ENCODE measurements around the gene N4BP3.
"Not testable (repeated sequence)": the region's sequence is repeated elsewhere in the genome, so short reads cannot be mapped to it uniquely, and the experiment has no call there.

Gene N4BP3

GRCh38 chr5:178125253-178125906 is 12.0 kb downstream of the N4BP3 start:
- Histone ChIP-seq H3K27ac (ENCODE audit: low read depth, low read length) (no peak overlapping the region), H3K27me3 (ENCODE audit: control insufficient read depth in 1 of 2, insufficient read depth in 2 of 2, low read length in 2 of 2) (peaks cover 0 to 5% of the 10 kb centered on the region in 2 donors)

DNA sequence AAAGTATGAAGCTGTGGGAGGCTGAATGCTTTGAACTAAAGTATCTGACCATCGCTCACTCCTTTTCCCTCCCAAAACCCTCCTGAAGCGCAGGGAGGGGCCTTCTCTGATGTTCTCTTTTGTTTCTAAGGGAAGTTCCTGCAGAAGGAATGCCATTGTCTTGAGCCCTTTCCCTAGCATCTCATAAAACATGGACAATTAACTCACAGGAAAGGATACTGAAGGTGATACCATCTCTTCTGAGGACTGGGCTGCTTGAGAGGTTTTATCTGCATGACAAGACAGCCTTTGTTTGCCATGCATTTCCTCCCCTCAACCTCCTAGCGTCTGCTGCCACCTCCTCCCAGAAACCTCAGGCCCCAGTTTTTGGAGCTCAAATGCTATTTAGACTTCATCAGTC is 13.2 kb downstream of the N4BP3 start:
- no peaks in the 10 kb centered on the region for H3K9me3 ChIP-seq (ENCODE audit: low read length)
- H3K27me3 ChIP-seq (ENCODE audit: control insufficient read depth in 1 of 2, insufficient read depth in 2 of 2, low read length in 2 of 2) = no peaks in the 10 kb centered on the region
- H3K27ac ChIP-seq (ENCODE audit: low read depth, low read length) = no peak overlapping the region
- no peaks in the 10 kb centered on the region for H3K36me3 ChIP-seq (ENCODE audit: insufficient read depth, low read length)
- H3K4me1 ChIP-seq (ENCODE audit: insufficient read depth, low read length) = peaks cover 21% of the 10 kb centered on the region
- no peak overlapping the region for H3K9ac ChIP-seq (ENCODE audit: low read length)
- no peak overlapping the region for H3K4me3 ChIP-seq (ENCODE audit: low read depth in 1 of 2, low read length in 2 of 2)

More at GRCh38 chr5:178125253-178125906, 12.0 kb downstream of the N4BP3 start:
- Histone ChIP-seq H3K36me3 (ENCODE audit: insufficient read depth, low read length) (no peaks in the 10 kb centered on the region), H3K9ac (ENCODE audit: low read length) (no peak overlapping the region), H3K9me3 (ENCODE audit: low read length) (no peaks in the 10 kb centered on the region), H3K4me1 (ENCODE audit: insufficient read depth, low read length) (peaks cover 21% of the 10 kb centered on the region), H3K4me3 (ENCODE audit: low read depth in 1 of 2, low read length in 2 of 2) (no peak overlapping the region)

- H3K36me3 ChIP-seq (ENCODE audit: insufficient read depth, low read length); H3K27ac ChIP-seq (ENCODE audit: low read depth, low read length); H3K9me3 ChIP-seq (ENCODE audit: low read length); H3K4me3 ChIP-seq (ENCODE audit: low read depth in 1 of 2, low read length in 2 of 2); H3K9ac ChIP-seq (ENCODE audit: low read length); H3K27me3 ChIP-seq (ENCODE audit: control insufficient read depth in 1 of 2, insufficient read depth in 2 of 2, low read length in 2 of 2): not testable (repeated sequence)
- peaks cover 20% of the 10 kb centered on the region for H3K4me1 ChIP-seq (ENCODE audit: insufficient read depth, low read length)
Observed at GRCh38 chr5:178127300-178128009, 14.1 kb downstream of the N4BP3 start.

- H3K9ac ChIP-seq (ENCODE audit: low read length) = no peak overlapping the region
- peaks cover 4% of the 10 kb centered on the region for H3K36me3 ChIP-seq (ENCODE audit: insufficient read depth, low read length)
- no peak overlapping the region for H3K4me3 ChIP-seq (ENCODE audit: low read depth in 1 of 2, low read length in 2 of 2)
- H3K27me3 ChIP-seq (ENCODE audit: control insufficient read depth in 1 of 2, insufficient read depth in 2 of 2, low read length in 2 of 2) = no peaks in the 10 kb centered on the region
- H3K9me3 ChIP-seq (ENCODE audit: low read length) = no peaks in the 10 kb centered on the region
- no peak overlapping the region for H3K27ac ChIP-seq (ENCODE audit: low read depth, low read length)
- H3K4me1 ChIP-seq (ENCODE audit: insufficient read depth, low read length) = peaks cover 11% of the 10 kb centered on the region
Observed at GRCh38 chr5:178129296-178129695, 16.0 kb downstream of the N4BP3 start.

- H3K36me3 ChIP-seq (ENCODE audit: insufficient read depth, low read length); H3K9me3 ChIP-seq (ENCODE audit: low read length); H3K27me3 ChIP-seq (ENCODE audit: control insufficient read depth in 1 of 2, insufficient read depth in 2 of 2, low read length in 2 of 2): not testable (repeated sequence)
- peak overlapping the region; percentile 74 to 97 for H3K4me3 ChIP-seq (ENCODE audit: low read depth in 1 of 2, low read length in 2 of 2)
- H3K4me1 ChIP-seq (ENCODE audit: insufficient read depth, low read length) = peaks cover 11% of the 10 kb centered on the region
- H3K27ac ChIP-seq (ENCODE audit: low read depth, low read length) = peak overlapping the region; percentile 92
- peak overlapping the region; percentile 53 for H3K9ac ChIP-seq (ENCODE audit: low read length)
Observed at GRCh38 chr5:178130234-178130575, 16.9 kb downstream of the N4BP3 start.

GRCh38 chr5:178130576-178131445 is 17.5 kb downstream of the N4BP3 start, which contains the start of gene RMND5B:
Gene RMND5B, plus strand, starts transcription at chr5:178131014. Its CDS starts 7,106 bp downstream, at chr5:178138120.
- no peaks in the 10 kb centered on the region for H3K27me3 ChIP-seq (ENCODE audit: control insufficient read depth in 1 of 2, insufficient read depth in 2 of 2, low read length in 2 of 2)
- H3K27ac ChIP-seq (ENCODE audit: low read depth, low read length) = peak within 1 kb of the TSS; percentile 92
- peak within 1 kb of the TSS; percentile 74 to 97 for H3K4me3 ChIP-seq (ENCODE audit: low read depth in 1 of 2, low read length in 2 of 2)
- peaks cover 11% of the 10 kb centered on the region for H3K4me1 ChIP-seq (ENCODE audit: insufficient read depth, low read length)
- H3K36me3 ChIP-seq (ENCODE audit: insufficient read depth, low read length) = peaks cover 14% of the 10 kb centered on the region
- H3K9me3 ChIP-seq (ENCODE audit: low read length) = no peaks in the 10 kb centered on the region
- peak within 1 kb of the TSS; percentile 68 for H3K9ac ChIP-seq (ENCODE audit: low read length)

DNA sequence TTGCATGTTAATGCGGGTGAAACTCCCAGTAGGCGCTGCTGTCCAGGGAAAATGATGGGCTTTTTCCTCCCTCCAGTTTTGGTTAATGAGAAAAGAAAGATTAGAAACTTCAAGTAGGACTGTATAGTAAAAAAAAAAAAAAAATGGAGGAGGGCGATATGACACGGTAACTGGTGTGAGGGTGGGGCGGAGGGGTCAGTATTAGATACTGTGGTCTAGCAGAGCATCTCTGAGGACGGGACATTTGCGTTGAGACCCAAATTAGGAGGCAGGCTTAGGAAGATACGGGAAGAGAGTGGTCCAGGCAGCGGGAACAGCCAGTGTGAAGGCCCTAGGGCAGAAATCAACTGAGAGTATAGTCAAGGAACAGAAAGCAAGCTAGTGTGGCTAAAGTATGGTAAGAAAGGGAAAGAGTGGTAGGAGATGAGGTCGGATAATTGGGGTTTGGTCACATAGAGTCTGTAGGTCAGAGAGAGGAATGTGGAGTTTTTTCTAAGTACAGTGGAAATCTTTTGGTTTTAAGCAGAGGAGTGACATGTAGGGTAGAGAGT is 18.2 kb downstream of the N4BP3 start:
- Histone ChIP-seq H3K9me3 (ENCODE audit: low read length) (no peaks in the 10 kb centered on the region), H3K4me3 (ENCODE audit: low read depth in 1 of 2, low read length in 2 of 2) (peak overlapping the region; percentile 74 to 97), H3K4me1 (ENCODE audit: insufficient read depth, low read length) (peaks cover 11% of the 10 kb centered on the region), H3K27ac (ENCODE audit: low read depth, low read length) (peak overlapping the region; percentile 91), H3K9ac (ENCODE audit: low read length) (peak overlapping the region; percentile 68), H3K36me3 (ENCODE audit: insufficient read depth, low read length) (peaks cover 14% of the 10 kb centered on the region), H3K27me3 (ENCODE audit: control insufficient read depth in 1 of 2, insufficient read depth in 2 of 2, low read length in 2 of 2) (no peaks in the 10 kb centered on the region)

GRCh38 chr5:178136990-178137389 is 23.7 kb downstream of the N4BP3 start:
- H3K4me3 ChIP-seq (ENCODE audit: low read depth in 1 of 2, low read length in 2 of 2) = no peak overlapping the region
- H3K4me1 ChIP-seq (ENCODE audit: insufficient read depth, low read length) = peaks cover 4% of the 10 kb centered on the region
- no peaks in the 10 kb centered on the region for H3K9me3 ChIP-seq (ENCODE audit: low read length)
- H3K36me3 ChIP-seq (ENCODE audit: insufficient read depth, low read length) = peaks cover 20% of the 10 kb centered on the region
- no peak overlapping the region for H3K27ac ChIP-seq (ENCODE audit: low read depth, low read length)
- H3K9ac ChIP-seq (ENCODE audit: low read length) = no peak overlapping the region
- no peaks in the 10 kb centered on the region for H3K27me3 ChIP-seq (ENCODE audit: control insufficient read depth in 1 of 2, insufficient read depth in 2 of 2, low read length in 2 of 2)

DNA sequence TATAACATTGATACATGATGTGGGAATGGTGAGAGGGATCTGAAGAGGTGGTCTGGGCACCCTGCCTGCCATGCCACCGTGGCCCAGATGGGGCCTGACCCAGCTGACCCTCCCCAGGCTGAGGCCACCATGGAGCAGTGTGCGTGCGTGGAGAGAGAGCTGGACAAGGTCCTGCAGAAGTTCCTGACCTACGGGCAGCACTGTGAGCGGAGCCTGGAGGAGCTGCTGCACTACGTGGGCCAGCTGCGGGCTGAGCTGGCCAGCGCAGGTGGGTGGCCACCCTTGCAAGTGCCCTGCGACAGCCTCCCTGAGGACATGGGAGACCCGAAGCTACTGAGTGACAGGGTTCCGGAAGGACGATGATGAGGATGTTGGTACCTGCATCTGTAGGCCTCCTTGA is 24.7 kb downstream of the N4BP3 start:
- no peaks in the 10 kb centered on the region for H3K27me3 ChIP-seq (ENCODE audit: control insufficient read depth in 1 of 2, insufficient read depth in 2 of 2, low read length in 2 of 2)
- no peaks in the 10 kb centered on the region for H3K4me1 ChIP-seq (ENCODE audit: insufficient read depth, low read length)
- peaks cover 30% of the 10 kb centered on the region for H3K36me3 ChIP-seq (ENCODE audit: insufficient read depth, low read length)
- no peak overlapping the region for H3K4me3 ChIP-seq (ENCODE audit: low read depth in 1 of 2, low read length in 2 of 2)
- no peaks in the 10 kb centered on the region for H3K9me3 ChIP-seq (ENCODE audit: low read length)
- H3K27ac ChIP-seq (ENCODE audit: low read depth, low read length) = no peak overlapping the region
- no peak overlapping the region for H3K9ac ChIP-seq (ENCODE audit: low read length)

DNA sequence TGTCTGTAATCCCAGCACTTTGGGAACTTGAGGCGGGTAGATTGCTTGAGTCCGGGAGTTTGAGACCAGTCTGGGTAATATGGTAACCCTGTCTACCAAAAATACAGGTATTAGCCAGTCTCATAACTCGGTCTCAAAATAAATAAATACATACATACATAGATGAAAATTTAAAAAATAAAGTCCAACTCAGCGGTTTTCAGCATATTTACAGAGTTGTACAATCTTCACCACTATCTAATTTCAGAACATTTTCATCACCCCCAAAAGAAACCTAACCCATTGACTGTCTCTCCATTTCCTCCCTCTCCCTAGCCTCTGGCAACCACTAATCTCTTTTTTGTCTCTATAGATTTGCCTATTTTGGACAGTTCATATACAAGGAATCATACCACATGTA is 28.2 kb downstream of the N4BP3 start:
- no peaks in the 10 kb centered on the region for H3K9me3 ChIP-seq (ENCODE audit: low read length)
- peaks cover 6% of the 10 kb centered on the region for H3K4me1 ChIP-seq (ENCODE audit: insufficient read depth, low read length)
- H3K9ac ChIP-seq (ENCODE audit: low read length) = no peak overlapping the region
- no peak overlapping the region for H3K27ac ChIP-seq (ENCODE audit: low read depth, low read length)
- peaks cover 41% of the 10 kb centered on the region for H3K36me3 ChIP-seq (ENCODE audit: insufficient read depth, low read length)
- no peaks in the 10 kb centered on the region for H3K27me3 ChIP-seq (ENCODE audit: control insufficient read depth in 1 of 2, insufficient read depth in 2 of 2, low read length in 2 of 2)
- no peak overlapping the region for H3K4me3 ChIP-seq (ENCODE audit: low read depth in 1 of 2, low read length in 2 of 2)

DNA sequence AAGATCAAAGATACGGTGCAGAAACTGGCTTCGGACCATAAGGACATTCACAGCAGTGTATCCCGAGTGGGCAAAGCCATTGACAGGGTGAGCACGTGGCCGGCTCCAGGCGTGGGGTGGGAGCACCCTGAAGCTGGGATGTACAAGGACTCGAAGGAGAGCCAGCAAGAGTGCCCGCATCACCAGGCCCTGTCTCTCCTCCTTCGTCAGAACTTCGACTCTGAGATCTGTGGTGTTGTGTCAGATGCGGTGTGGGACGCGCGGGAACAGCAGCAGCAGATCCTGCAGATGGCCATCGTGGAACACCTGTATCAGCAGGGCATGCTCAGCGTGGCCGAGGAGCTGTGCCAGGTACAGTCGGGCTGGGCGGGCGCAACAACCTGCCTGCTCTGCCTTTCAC is 29.3 kb downstream of the N4BP3 start:
- peaks cover 6% of the 10 kb centered on the region for H3K4me1 ChIP-seq (ENCODE audit: insufficient read depth, low read length)
- H3K36me3 ChIP-seq (ENCODE audit: insufficient read depth, low read length) = peaks cover 52% of the 10 kb centered on the region
- no peaks in the 10 kb centered on the region for H3K27me3 ChIP-seq (ENCODE audit: control insufficient read depth in 1 of 2, insufficient read depth in 2 of 2, low read length in 2 of 2)
- no peak overlapping the region for H3K9ac ChIP-seq (ENCODE audit: low read length)
- H3K27ac ChIP-seq (ENCODE audit: low read depth, low read length) = no peak overlapping the region
- no peak overlapping the region for H3K4me3 ChIP-seq (ENCODE audit: low read depth in 1 of 2, low read length in 2 of 2)
- H3K9me3 ChIP-seq (ENCODE audit: low read length) = no peaks in the 10 kb centered on the region

Measured in muscle layer of colon (tissue), 2 donors.